ENCODE measurements around the gene FBXO46.
A peak's percentile ranks its signal among the peaks of the same experiment; 100 is the strongest.

FBXO46 gene

GRCh38 chr19:45768984-45769782 is 38.5 kb upstream of the FBXO46 start, which contains the start of gene SIX5 (continued):
- TF ChIP-seq PRDM4 (tag by site-specific recombination; IDR thresholded peaks at IDR 0.05) (peak; percentile 58; the same call in 1 of the 2 replicates), ZNF148 (tag by site-specific recombination; IDR thresholded peaks at IDR 0.05; ENCODE audit: borderline replicate concordance) (no peak), AEBP2 (tag by site-specific recombination; IDR thresholded peaks at IDR 0.05; ENCODE audit: borderline replicate concordance) (no peak), ZNF596 (tag by site-specific recombination; IDR thresholded peaks at IDR 0.05) (no peak), ZNF501 (tag by site-specific recombination; IDR thresholded peaks at IDR 0.05) (peak; percentile 92), ZNF701 (tag by site-specific recombination; IDR thresholded peaks at IDR 0.05) (no peak), ZNF18 (tag by site-specific recombination; IDR thresholded peaks at IDR 0.05) (no peak), ZNF354C (tag by site-specific recombination; IDR thresholded peaks at IDR 0.05; ENCODE audit: borderline replicate concordance, low read depth) (no peak), YY1 (tag by site-specific recombination; IDR thresholded peaks at IDR 0.05) (peak; percentile 25; the same call in 1 of the 2 replicates), ZNF366 (tag by site-specific recombination; conservative IDR thresholded peaks at IDR 0.05) (peak; percentile 85), ZFP41 (tag by site-specific recombination; IDR thresholded peaks at IDR 0.05; ENCODE audit: borderline replicate concordance) (no peak), KLF17 (tag by site-specific recombination; IDR thresholded peaks at IDR 0.05) (peak; percentile 47), SP2 (tag by site-specific recombination; IDR thresholded peaks at IDR 0.05) (peak; percentile 97), OVOL3 (tag by site-specific recombination; IDR thresholded peaks at IDR 0.05) (peak; percentile 77; the same call in 1 of the 2 replicates), SCRT2 (tag by site-specific recombination; IDR thresholded peaks at IDR 0.05) (no peak; the same call in 1 of the 2 replicates), SP7 (tag by site-specific recombination; IDR thresholded peaks at IDR 0.05) (peak; percentile 81), KLF1 (tag by site-specific recombination; IDR thresholded peaks at IDR 0.05) (peak; percentile 98), PRDM6 (tag by site-specific recombination; IDR thresholded peaks at IDR 0.05) (no peak), IKZF3 (tag by site-specific recombination; IDR thresholded peaks at IDR 0.05) (peak; percentile 98), ZNF639 (tag by site-specific recombination; IDR thresholded peaks at IDR 0.05) (no peak), SALL2 (tag by site-specific recombination; IDR thresholded peaks at IDR 0.05; ENCODE audit: borderline replicate concordance) (no peak), ZBTB17 (tag by site-specific recombination; IDR thresholded peaks at IDR 0.05) (peak; percentile 97), ZNF544 (tag by site-specific recombination; IDR thresholded peaks at IDR 0.05) (no peak), ZNF843 (tag by site-specific recombination; IDR thresholded peaks at IDR 0.05) (peak; percentile 78), ZNF777 (tag by site-specific recombination; IDR thresholded peaks at IDR 0.05; ENCODE audit: borderline replicate concordance) (peak; percentile 87), ZSCAN30 (tag by site-specific recombination; IDR thresholded peaks at IDR 0.05) (peak; percentile 54; the same call in 1 of the 2 replicates), EGR2 (tag by site-specific recombination; IDR thresholded peaks at IDR 0.05; ENCODE audit: low read depth) (peak; percentile 85)

All from HEK293 (cell line).